Loucy (cell line): ENCODE results near the gene MYO3B.

Experiments used
- H2AFZ ChIP-seq: fragments of 200-600 bp; sonication (generic); 2 replicates; pipeline ENCODE4 v1.6.0; 2016; ENCODE audit warnings: antibody characterized with exemption, mild to moderate bottlenecking, low read length, moderate library complexity
- H3F3A ChIP-seq: fragments of 200-600 bp; 2 replicates; pipeline ENCODE4 v1.6.0; 2016; ENCODE audit warnings: antibody characterized with exemption, low read depth, mild to moderate bottlenecking
- H3K27me3 ChIP-seq: fragments of 200-600 bp; sonication (generic); 2 replicates; pipeline ENCODE4 v1.6.1; 2014; ENCODE audit warnings: low read length, mild to moderate bottlenecking; ENCODE audit not compliant: insufficient read depth, poor library complexity, severe bottlenecking
- H3K36me3 ChIP-seq: fragments of 200-600 bp; sonication (generic); 2 replicates; pipeline ENCODE4 v1.6.1; 2016; ENCODE audit warnings: low read length; ENCODE audit not compliant: insufficient read depth
- H3K4me1 ChIP-seq: fragments of 200-600 bp; sonication (generic); 2 replicates; pipeline ENCODE4 v1.5.1; 2014; ENCODE audit warnings: low read length, mild to moderate bottlenecking; ENCODE audit not compliant: insufficient read depth, poor library complexity, severe bottlenecking
- H3K4me2 ChIP-seq: fragments of 200-600 bp; sonication (generic); 2 replicates; pipeline ENCODE4 v1.6.0; 2014; ENCODE audit warnings: antibody characterized with exemption, low read length, low read depth, mild to moderate bottlenecking; ENCODE audit not compliant: poor library complexity, severe bottlenecking
- H3K4me3 ChIP-seq: fragments of 200-600 bp; sonication (generic); 2 replicates; pipeline ENCODE4 v1.5.1; 2014; ENCODE audit warnings: low read length, mild to moderate bottlenecking, mixed read lengths; ENCODE audit not compliant: poor library complexity, severe bottlenecking
- H3K79me2 ChIP-seq: fragments of 200-600 bp; sonication (generic); 2 replicates; pipeline ENCODE4 v1.6.1; 2014; ENCODE audit warnings: low read length; ENCODE audit not compliant: insufficient read depth
- H3K9ac ChIP-seq: fragments of 200-600 bp; sonication (generic); 2 replicates; pipeline ENCODE4 v1.6.0; 2014; ENCODE audit warnings: mild to moderate bottlenecking, low read depth, low read length, moderate library complexity; ENCODE audit not compliant: poor library complexity, severe bottlenecking
- H3K9me2 ChIP-seq: fragments of 200-600 bp; sonication (generic); replicated peaks from 2 replicates; pipeline ENCODE4 v1.6.1; 2016; ENCODE audit warnings: low read depth, low read length, mixed read lengths
- H3K9me3 ChIP-seq: fragments of 200-600 bp; sonication (generic); 2 replicates; pipeline ENCODE4 v1.6.1; 2014; ENCODE audit warnings: mild to moderate bottlenecking, antibody characterized with exemption, low read length, low read depth; ENCODE audit not compliant: insufficient read depth
- H4K20me1 ChIP-seq: fragments of 200-600 bp; sonication (generic); 2 replicates; pipeline ENCODE4 v1.6.0; 2014; ENCODE audit warnings: antibody characterized with exemption, low read length, mild to moderate bottlenecking; ENCODE audit not compliant: insufficient read depth, poor library complexity, severe bottlenecking
- EZH2phosphoT487 ChIP-seq: fragments of 200-600 bp; IDR thresholded peaks from 2 replicates; pipeline ENCODE4 v1.6.1; 2018; ENCODE audit warnings: antibody characterized with exemption, mild to moderate bottlenecking, moderate library complexity, borderline replicate concordance
- TF ChIP-seq, protein P1 (sequence below): fragments of 200-600 bp; sonication (generic); conservative IDR thresholded peaks from 2 replicates; pipeline ENCODE4 v1.5.1; 2014; ENCODE audit warnings: mild to moderate bottlenecking, antibody characterized with exemption, low read length

Gene MYO3B

GRCh38 chr2:170598067-170598395, 420.1 kb downstream of the MYO3B start:
- no peak overlapping the region for H3K4me2 ChIP-seq
- no peak overlapping the region for H3K9ac ChIP-seq
- H3K9me3 ChIP-seq: no peaks in the 10 kb centered on the region
- no peaks in the 10 kb centered on the region for H3K9me2 ChIP-seq
- no peaks in the 10 kb centered on the region for H3K4me1 ChIP-seq
- H3F3A ChIP-seq: no peaks in the 10 kb centered on the region
- H3K4me3 ChIP-seq: no peak overlapping the region
- H3K27me3 ChIP-seq: no peaks in the 10 kb centered on the region
- H2AFZ ChIP-seq: no peak overlapping the region
- no peak for TF ChIP-seq EZH2phosphoT487
- TF ChIP-seq, protein P1, sequence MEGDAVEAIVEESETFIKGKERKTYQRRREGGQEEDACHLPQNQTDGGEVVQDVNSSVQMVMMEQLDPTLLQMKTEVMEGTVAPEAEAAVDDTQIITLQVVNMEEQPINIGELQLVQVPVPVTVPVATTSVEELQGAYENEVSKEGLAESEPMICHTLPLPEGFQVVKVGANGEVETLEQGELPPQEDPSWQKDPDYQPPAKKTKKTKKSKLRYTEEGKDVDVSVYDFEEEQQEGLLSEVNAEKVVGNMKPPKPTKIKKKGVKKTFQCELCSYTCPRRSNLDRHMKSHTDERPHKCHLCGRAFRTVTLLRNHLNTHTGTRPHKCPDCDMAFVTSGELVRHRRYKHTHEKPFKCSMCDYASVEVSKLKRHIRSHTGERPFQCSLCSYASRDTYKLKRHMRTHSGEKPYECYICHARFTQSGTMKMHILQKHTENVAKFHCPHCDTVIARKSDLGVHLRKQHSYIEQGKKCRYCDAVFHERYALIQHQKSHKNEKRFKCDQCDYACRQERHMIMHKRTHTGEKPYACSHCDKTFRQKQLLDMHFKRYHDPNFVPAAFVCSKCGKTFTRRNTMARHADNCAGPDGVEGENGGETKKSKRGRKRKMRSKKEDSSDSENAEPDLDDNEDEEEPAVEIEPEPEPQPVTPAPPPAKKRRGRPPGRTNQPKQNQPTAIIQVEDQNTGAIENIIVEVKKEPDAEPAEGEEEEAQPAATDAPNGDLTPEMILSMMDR: no peak
- no peaks in the 10 kb centered on the region for H3K36me3 ChIP-seq
- H4K20me1 ChIP-seq: no peaks in the 10 kb centered on the region
- H3K79me2 ChIP-seq: no peaks in the 10 kb centered on the region

- Histone ChIP-seq H3K9ac (no peak overlapping the region), H4K20me1 (no peaks in the 10 kb centered on the region), H3K4me3 (no peak overlapping the region), H3K9me3 (no peaks in the 10 kb centered on the region), H3F3A (no peaks in the 10 kb centered on the region), H3K79me2 (no peaks in the 10 kb centered on the region), H3K36me3 (no peaks in the 10 kb centered on the region), H3K9me2 (no peaks in the 10 kb centered on the region), H3K4me1 (no peaks in the 10 kb centered on the region), H2AFZ (no peak overlapping the region), H3K27me3 (no peaks in the 10 kb centered on the region), H3K4me2 (no peak overlapping the region)
- no peak for TF ChIP-seq EZH2phosphoT487
- TF ChIP-seq, protein P1: no peak
These were observed 423.5 kb downstream of the MYO3B start for GRCh38 chr2:170601489-170601888.

- Histone ChIP-seq H2AFZ (no peak overlapping the region), H3K9me2 (no peaks in the 10 kb centered on the region), H3K9ac (no peak overlapping the region), H3K9me3 (no peaks in the 10 kb centered on the region), H3K4me3 (no peak overlapping the region), H3K4me2 (no peak overlapping the region), H3K36me3 (no peaks in the 10 kb centered on the region), H3K4me1 (no peaks in the 10 kb centered on the region), H3F3A (no peaks in the 10 kb centered on the region), H3K79me2 (no peaks in the 10 kb centered on the region), H4K20me1 (no peaks in the 10 kb centered on the region), H3K27me3 (no peaks in the 10 kb centered on the region)
- TF ChIP-seq, protein P1: no peak
- no peak for TF ChIP-seq EZH2phosphoT487
These were observed 427.9 kb downstream of the MYO3B start for GRCh38 chr2:170605862-170606261.
